ENCODE measurements around the gene ZNF385B.

Gene ZNF385B

DNA sequence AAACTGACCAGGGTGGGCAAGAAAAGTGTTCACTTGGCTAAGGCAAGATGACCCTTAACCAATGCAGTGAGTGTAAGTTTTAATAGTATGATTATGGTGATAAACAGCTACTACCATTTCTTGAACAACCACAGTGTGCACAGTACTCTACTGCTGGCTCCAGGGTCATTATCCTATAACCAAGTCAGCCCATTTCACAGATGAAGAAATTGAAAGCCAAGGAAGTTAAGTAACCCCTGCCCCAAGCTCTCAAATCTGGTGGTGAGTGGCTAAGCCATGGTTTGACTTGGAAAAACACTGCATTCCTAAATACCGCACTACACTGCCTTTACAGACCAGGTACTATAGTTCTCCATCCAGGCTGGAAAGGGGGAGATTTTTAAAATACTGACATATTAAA, 5.7 kb downstream of the ZNF385B start:
- DNase-seq, result no peak

DNA sequence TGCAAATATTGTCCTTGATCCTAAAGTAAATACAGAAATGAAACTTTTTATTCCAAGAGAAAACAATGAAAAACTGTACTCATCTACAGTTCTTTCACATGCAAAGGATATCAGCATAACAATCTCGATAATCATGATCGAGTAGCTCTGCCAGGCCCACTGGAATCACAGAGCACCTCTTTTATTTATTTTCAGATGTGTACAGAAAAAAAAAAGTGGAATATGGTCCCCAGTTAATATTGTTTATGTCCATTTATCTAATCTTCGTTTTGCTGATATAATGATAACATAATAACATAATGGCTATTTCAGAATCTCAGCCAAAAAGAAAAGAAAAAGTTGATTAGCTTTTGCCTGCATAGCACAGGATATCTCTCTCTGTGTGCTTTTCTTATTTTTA, 6.5 kb downstream of the ZNF385B start:
- DNase-seq, result no peak

DNA sequence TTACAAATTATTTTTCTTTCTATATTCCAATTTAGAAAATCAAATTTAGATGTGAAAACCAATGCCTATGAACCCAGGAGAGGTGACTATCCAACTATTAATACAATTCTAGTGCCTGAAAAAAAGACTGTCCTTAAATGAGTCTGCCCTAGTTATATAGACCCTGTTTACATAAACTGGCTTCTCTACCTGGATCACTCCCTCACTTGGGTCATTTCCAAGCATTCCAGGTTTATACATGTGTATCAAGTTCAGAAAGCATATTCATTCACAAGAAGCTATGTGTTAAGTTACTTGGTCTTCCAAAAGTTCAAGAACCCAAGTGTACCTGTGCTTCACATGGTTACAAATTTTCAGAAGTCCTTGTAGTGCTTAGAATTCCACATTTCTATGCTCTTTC, 8.3 kb downstream of the ZNF385B start:
- no peak for DNase-seq

DNA sequence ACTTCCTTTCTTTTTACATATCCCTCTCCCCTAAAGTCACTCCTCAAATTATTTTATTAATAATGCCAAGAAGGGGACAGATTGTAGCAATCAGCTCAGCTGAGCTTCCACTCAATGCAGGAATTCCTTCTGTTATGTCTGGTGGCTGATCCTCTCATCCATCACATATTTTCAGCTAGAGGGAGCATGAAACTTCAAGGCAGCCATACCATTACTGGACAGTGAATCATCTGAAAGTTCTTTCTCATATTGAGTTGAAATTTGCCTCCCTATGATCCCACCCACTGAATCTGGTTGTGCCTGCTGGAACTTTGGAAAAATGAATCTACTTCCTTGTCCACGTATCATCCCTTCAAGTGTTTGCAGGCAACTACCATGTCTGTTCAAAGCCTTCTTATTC, 11.2 kb downstream of the ZNF385B start:
- no peak for DNase-seq

- DNase-seq, result no peak
These were observed 11.7 kb downstream of the ZNF385B start for GRCh38 chr2:179849719-179850118.

- DNase-seq, result no peak
These were observed 17.9 kb downstream of the ZNF385B start for GRCh38 chr2:179843541-179843940.

GRCh38 chr2:179842498-179843153, 18.8 kb downstream of the ZNF385B start:
- no peak for DNase-seq

- no peak for DNase-seq
These were observed 20.6 kb downstream of the ZNF385B start for GRCh38 chr2:179840840-179841239.

- DNase-seq, result no peak
These were observed 24.0 kb downstream of the ZNF385B start for GRCh38 chr2:179837408-179837807.

- no peak for DNase-seq
These were observed 31.2 kb downstream of the ZNF385B start for GRCh38 chr2:179830043-179830787.

DNA sequence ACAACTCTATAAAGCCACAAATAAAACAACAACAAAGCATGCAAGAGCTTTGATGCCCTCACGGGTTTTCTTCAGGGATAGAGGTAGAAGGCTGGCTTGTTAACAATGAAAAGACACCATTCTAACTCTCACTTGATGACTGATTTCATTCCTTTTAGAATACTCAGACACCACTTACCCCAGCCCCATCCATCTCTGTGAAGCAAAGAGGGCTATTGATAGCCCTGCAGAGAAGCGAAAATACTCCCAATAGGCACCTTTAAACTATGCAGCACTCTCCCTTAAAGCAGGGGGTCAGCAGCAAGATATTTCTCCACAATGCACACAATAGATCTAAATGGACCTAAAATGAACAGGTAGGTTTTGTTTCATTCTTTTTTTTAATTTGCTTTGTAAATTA, 35.1 kb downstream of the ZNF385B start:
- DNase-seq, result no peak

DNA sequence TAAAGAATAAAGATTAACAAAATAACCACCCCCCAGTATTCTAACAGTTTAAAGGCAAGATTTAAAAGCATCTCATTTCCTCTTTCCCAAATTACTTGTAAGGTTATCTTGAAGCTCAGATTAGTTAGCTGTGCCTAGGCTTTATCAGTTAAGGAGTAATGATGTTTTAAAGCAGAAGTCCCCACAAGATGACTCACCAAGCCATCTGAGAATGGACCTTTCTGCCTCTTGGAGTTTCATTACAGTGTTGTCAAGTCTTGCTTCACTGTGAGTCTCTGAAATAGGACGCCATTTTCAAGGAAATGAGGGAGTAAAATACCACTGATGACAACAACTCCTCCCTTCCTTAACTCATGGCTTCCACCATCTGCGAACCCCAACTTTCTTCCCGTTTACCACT, 35.9 kb downstream of the ZNF385B start:
- DNase-seq, result no peak

DNA sequence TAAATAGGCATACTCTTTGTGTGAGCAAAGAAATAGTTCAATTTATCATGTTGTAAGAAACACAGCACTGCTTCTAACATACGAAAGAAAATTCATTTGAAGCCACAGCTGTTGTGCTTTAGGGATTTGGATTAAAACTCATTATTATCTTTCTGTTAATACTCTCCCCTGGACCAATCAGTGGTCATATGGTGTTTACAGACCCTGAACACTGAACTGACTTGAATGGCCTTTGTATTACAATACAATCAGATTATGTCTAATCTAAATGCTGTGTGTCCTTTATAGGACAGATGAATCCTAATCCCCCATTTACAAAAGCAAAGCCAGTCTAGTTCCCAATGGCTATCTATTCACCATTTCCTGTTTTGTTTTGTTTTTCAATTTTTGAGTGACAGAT, 36.5 kb downstream of the ZNF385B start:
- DNase-seq, result no peak

DNA sequence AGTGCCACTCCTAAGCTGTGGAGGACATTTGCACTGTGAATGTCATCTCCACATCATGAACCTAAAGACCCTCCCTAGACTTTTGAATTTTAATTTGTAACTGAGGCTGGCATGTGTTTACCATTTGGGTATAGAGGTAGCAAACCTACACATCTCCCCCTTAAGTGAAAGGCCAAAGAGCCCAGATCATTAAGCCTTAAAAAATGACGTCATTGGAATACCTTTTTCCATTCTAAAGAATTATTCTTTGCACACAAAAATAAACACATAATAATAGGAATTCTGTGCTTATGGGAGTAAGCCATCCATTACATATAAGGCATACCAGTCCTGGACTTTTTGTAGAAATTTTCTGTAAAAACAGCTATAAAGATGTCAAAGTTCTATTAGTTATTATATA, 38.9 kb downstream of the ZNF385B start:
- DNase-seq, result no peak

DNA sequence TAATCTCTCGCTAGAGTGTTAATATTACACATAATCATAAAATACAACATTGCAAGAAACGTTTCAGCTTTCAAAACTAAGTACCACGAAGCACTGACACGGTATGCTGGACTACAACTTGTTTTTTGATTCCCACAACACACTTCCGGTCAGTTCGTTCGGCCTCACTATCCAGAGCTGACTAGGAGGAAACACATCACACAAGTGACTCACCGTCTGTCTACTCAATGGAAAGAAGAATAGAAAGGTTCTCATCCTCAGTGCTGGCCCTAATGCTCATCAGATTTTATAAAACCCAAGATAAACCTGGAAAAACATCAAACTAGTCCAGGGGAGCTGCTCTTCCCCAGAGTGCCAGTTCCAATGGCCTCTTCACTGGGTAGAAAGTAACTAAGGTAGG, 42.9 kb downstream of the ZNF385B start:
- DNase-seq, result no peak

DNA sequence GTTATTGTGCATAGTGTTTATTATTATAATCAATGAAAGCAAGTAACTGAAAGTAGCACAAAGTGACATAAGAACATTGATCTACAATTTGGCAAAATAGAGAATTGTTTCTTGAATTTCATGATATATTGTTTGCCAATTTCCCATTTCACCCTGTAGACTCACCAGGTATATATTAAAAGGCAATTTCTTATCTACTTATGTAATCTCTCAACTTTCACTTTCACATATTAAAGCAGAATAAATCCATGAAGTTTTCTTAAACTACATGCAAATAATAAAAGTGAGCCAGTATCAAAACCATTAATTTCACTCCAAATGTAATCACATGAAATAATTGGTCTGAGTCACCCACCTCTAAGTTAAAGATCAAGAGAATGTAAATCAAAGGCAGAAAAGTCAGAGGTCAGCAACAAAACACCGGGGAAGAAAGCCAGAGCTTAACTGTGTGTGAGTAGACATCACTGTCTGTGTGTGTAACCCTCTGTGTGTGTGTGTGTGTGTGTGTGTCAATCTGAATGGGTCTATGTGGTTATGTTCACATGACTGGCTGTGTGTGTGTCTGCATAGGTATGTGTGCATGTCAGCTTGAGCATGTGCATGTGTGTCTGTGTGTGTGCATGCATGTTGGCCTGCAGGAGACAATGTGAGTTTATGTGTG, 44.1 kb downstream of the ZNF385B start:
- DNase-seq, result no peak

- DNase-seq, result no peak
These were observed 47.4 kb downstream of the ZNF385B start for GRCh38 chr2:179814050-179814449.

DNA sequence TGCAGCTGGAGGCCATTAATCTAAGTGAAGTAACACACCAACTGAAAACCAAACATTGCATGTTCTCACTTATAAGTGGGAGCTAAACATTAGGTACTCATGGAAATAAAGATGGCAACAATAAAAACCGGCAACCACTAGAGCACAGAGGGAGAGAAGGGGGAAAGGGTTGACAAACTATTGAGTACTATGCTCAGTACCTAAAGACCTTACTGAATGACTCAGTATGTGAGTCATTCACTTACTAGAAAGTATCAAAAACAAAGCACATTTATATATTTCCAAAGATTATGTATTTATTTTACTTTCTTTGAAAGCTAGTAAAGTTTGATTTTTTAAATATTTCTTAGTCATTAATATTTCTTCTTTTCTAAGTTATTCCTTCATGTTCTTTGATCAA, 48.9 kb downstream of the ZNF385B start:
- DNase-seq, result no peak

- DNase-seq, result no peak
These were observed 50.4 kb downstream of the ZNF385B start for GRCh38 chr2:179811042-179811441.

- DNase-seq, result no peak
These were observed 51.8 kb downstream of the ZNF385B start for GRCh38 chr2:179809606-179810005.

- no peak for DNase-seq
These were observed 56.4 kb downstream of the ZNF385B start for GRCh38 chr2:179805001-179805400.

DNA sequence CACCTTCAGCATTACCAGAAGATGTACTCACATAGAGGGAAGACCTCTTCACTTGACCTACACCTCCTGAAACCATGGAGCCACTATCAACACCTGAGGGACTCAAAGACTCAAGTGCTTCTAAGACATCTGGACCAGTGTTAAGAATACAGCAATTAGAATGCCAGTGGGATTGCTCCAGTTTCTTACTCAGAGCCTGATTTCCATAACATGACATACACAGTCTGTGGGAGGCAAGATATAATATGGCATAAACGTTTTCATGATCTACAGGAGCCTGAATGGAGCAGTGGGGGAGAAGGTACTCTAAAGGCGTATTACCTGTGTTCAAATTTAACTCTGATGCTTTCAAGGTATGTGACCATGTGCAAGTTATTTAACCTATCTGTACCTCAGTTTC, 57.2 kb downstream of the ZNF385B start:
- DNase-seq, result no peak

DNA sequence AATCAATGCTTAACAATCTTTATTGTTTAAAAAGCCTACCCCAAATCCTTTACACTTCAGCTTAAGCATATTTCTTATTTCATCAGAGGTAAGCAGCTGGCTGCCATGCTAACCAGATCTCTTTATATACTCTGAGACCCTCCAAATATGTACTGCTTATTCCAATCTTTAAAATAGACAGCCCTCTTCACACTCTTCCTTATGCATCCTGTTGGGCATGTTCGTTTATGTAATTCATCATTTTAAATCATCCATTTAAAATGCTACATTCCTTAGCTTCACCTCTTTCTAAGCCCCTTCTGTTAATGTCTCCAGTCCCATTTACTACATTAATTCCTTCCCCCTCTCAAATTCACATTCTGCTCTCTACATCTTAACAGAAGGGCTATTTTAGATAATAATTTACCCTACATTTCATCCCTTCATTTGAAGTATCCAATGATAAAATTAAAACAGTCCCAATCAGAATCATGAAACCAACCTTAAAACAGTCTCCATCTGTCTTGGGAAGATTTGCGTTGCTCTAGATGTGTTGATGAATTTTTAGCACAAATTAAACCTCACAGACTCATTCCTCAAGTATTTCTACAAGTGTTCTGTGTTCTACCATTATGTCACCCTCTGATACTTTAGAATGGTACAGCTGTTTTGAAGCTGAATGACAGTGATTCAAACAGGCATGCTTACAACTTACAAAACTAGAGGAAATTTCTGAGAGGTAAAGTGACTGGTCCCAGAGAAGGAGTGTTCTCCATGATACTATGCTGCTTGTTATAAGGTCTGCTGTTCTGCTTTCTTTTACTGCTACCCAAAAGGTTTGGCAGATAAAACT, 59.1 kb downstream of the ZNF385B start:
- no peak for DNase-seq

Measured in activated CD4-positive, CD25-positive, alpha-beta regulatory T cell treated with anti-CD3 and anti-CD28 coated beads, Interleukin-2, amount 50 U/mL, for 72 hours (primary cell).